ENCODE results near the gene CDK6. TPM values are rescaled to one million over a fixed set of nuclear protein-coding genes. Genes with fewer than 3 reads are reported as not detected.

Gene CDK6
- polyA plus RNA-seq, 3 donors: 2.6 to 4.7 (median 2.6) TPM

- WGBS, 3 donors: 83 to 93% (median 90%) methylated on average over 4 of the region's 4 CpGs
Observed at GRCh38 chr7:92648067-92648466, 188.3 kb downstream of the CDK6 start.

GRCh38 chr7:92647652-92648051 is 188.7 kb downstream of the CDK6 start:
- no peak overlapping the region for H3K27ac ChIP-seq (ENCODE audit: low read depth, low read length)
- 83 to 93% (median 86%) methylated on average over 2 of the region's 2 CpGs for WGBS, 3 donors

More at GRCh38 chr7:92648067-92648466, 188.3 kb downstream of the CDK6 start:
- H3K27ac ChIP-seq (ENCODE audit: low read depth, low read length): no peak overlapping the region

- no peak overlapping the region for H3K27ac ChIP-seq (ENCODE audit: low read depth, low read length)
- 78 to 86% (median 82%) methylated on average over 5 of the region's 5 CpGs for WGBS, 3 donors
Observed at GRCh38 chr7:92647011-92647625, 189.3 kb downstream of the CDK6 start.

GRCh38 chr7:92645114-92646061 is 191.0 kb downstream of the CDK6 start:
- no peak overlapping the region for H3K27ac ChIP-seq (ENCODE audit: low read depth, low read length)
- 33 to 58% (median 39%) methylated on average over 11 of the region's 11 CpGs for WGBS, 3 donors

GRCh38 chr7:92644406-92645113 is 191.8 kb downstream of the CDK6 start:
- 73 to 88% (median 74%) methylated on average over 6 of the region's 6 CpGs for WGBS, 3 donors
- no peak overlapping the region for H3K27ac ChIP-seq (ENCODE audit: low read depth, low read length)

- WGBS, 3 donors: 51 to 86% (median 53%) methylated on average over 2 of the region's 2 CpGs
- no peak overlapping the region for H3K27ac ChIP-seq (ENCODE audit: low read depth, low read length)
Observed at GRCh38 chr7:92643821-92644220, 192.6 kb downstream of the CDK6 start.

GRCh38 chr7:92641921-92642511 is 194.4 kb downstream of the CDK6 start:
- WGBS, 3 donors: 63 to 97% (median 78%) methylated on average over 4 of the region's 4 CpGs

GRCh38 chr7:92639966-92640365 is 196.4 kb downstream of the CDK6 start:
- no peak overlapping the region for H3K27ac ChIP-seq (ENCODE audit: low read depth, low read length)
- WGBS, 3 donors: 53 to 90% (median 69%) methylated on average over 4 of the region's 4 CpGs

More at GRCh38 chr7:92641921-92642511, 194.4 kb downstream of the CDK6 start:
- no peak overlapping the region for H3K27ac ChIP-seq (ENCODE audit: low read depth, low read length)

GRCh38 chr7:92639213-92639896 is 197.0 kb downstream of the CDK6 start:
- H3K27ac ChIP-seq (ENCODE audit: low read depth, low read length): no peak overlapping the region

GRCh38 chr7:92636018-92636560 is 200.3 kb downstream of the CDK6 start:
- WGBS, 3 donors: 93 to 97% (median 95%) methylated on average over 5 of the region's 5 CpGs
- no peak overlapping the region for H3K27ac ChIP-seq (ENCODE audit: low read depth, low read length)

More at GRCh38 chr7:92639213-92639896, 197.0 kb downstream of the CDK6 start:
- WGBS, 3 donors: 57 to 87% (median 67%) methylated on average over 9 of the region's 9 CpGs

GRCh38 chr7:92635538-92635937 is 200.8 kb downstream of the CDK6 start:
- no peak overlapping the region for H3K27ac ChIP-seq (ENCODE audit: low read depth, low read length)
- WGBS, 3 donors: 35 to 60% (median 36%) methylated on average over 4 of the region's 4 CpGs

GRCh38 chr7:92634924-92635519 is 201.4 kb downstream of the CDK6 start:
- 8 to 47% (median 10%) methylated on average over 4 of the region's 4 CpGs for WGBS, 3 donors
- H3K27ac ChIP-seq (ENCODE audit: low read depth, low read length): peak overlapping the region; percentile 6

- WGBS, 3 donors: 14 to 79% (median 23%) methylated on average over 1 of the region's 1 CpG
- H3K27ac ChIP-seq (ENCODE audit: low read depth, low read length): no peak overlapping the region
Observed at GRCh38 chr7:92634205-92634604, 202.2 kb downstream of the CDK6 start.

- H3K27ac ChIP-seq (ENCODE audit: low read depth, low read length): no peak overlapping the region
- 9 to 36% (median 11%) methylated on average over 2 of the region's 2 CpGs for WGBS, 3 donors
Observed at GRCh38 chr7:92633211-92633906, 203.0 kb downstream of the CDK6 start.

- WGBS, 3 donors: 97 to 100% (median 98%) methylated on average over 1 of the region's 1 CpG
- H3K27ac ChIP-seq (ENCODE audit: low read depth, low read length): no peak overlapping the region
Observed at GRCh38 chr7:92632791-92633190, 203.6 kb downstream of the CDK6 start.

- no peak overlapping the region for H3K27ac ChIP-seq (ENCODE audit: low read depth, low read length)
- WGBS, 3 donors: 90 to 95% (median 91%) methylated on average over 2 of the region's 2 CpGs
Observed at GRCh38 chr7:92631850-92632487, 204.4 kb downstream of the CDK6 start.
